Naive thymus-derived CD4-positive, alpha-beta T cell (primary cell): ENCODE measurements around the gene SHISA7. TPM values are rescaled to one million over a fixed set of nuclear protein-coding genes. Genes with fewer than 3 reads are reported as not detected.
"Not testable (repeated sequence)": the region's sequence is repeated elsewhere in the genome, so short reads cannot be mapped to it uniquely, and the experiment has no call there.

Experiments
- ATAC-seq: fragments of 150-1000 bp; cut with Tn5 transposase; 2 replicates; pipeline ENCODE4 v1.10.0; 2021; ENCODE audit warnings: mild to moderate bottlenecking, moderate library complexity
- CTCF ChIA-PET: fragments of 350-600 bp; sonication (Branson Sonifier 250); formaldehyde crosslinking; loops from one replicate; lab custom pipeline; 2021; ENCODE audit warnings: antibody characterized with exemption; lab: Charles Lee
- POLR2A ChIA-PET: fragments of 350-600 bp; sonication (Branson Sonifier 250); formaldehyde crosslinking; loops from one replicate; lab custom pipeline; 2021; ENCODE audit warnings: antibody characterized with exemption, inconsistent platforms; lab: Charles Lee
- DNase-seq, 9 donors: peaks; one replicate each; pipeline versions ENCODE4 v3.0.0 to v3.0.0-alpha.2; 2020 to 2022; ENCODE audit warnings: mixed read lengths in 1 of 9
- H3K27ac ChIP-seq: one replicate; pipeline ENCODE4 v1.7.0; 2013; ENCODE audit warnings: mild to moderate bottlenecking, low read depth, low read length, moderate library complexity
- H3K27me3 ChIP-seq, 2 donors: one replicate each; pipeline ENCODE4 v1.7.0; 2013; ENCODE audit warnings: low read length in 2 of 2, mild to moderate bottlenecking in 2 of 2, moderate library complexity in 2 of 2; ENCODE audit not compliant: control insufficient read depth in 2 of 2, insufficient read depth in 2 of 2
- H3K36me3 ChIP-seq, 3 experiments: 1 replicate in 2 of 3; 2 replicates in 1 of 3; pipeline ENCODE4 v1.7.0; 2013; ENCODE audit warnings: low read length in 3 of 3, mild to moderate bottlenecking in 3 of 3, moderate library complexity in 1 of 3; ENCODE audit not compliant: insufficient read depth in 3 of 3, control insufficient read depth in 2 of 3
- H3K4me1 ChIP-seq, 2 donors: one replicate each; pipeline ENCODE4 v1.7.0; 2013; ENCODE audit warnings: low read length in 2 of 2, mild to moderate bottlenecking in 2 of 2, moderate library complexity in 1 of 2; ENCODE audit not compliant: control insufficient read depth in 2 of 2, insufficient read depth in 2 of 2
- H3K4me3 ChIP-seq: 2 replicates; pipeline ENCODE4 v1.7.0; 2013; ENCODE audit warnings: mild to moderate bottlenecking, low read length
- H3K9me3 ChIP-seq, 3 experiments: 1 replicate in 2 of 3; 2 replicates in 1 of 3; pipeline ENCODE4 v1.7.0; 2013; ENCODE audit warnings: low read length in 3 of 3; ENCODE audit not compliant: control insufficient read depth in 2 of 3
- H3K27ac Mint-ChIP-seq, 9 donors: one replicate each; pipeline ENCODE4 v1.8.0; 2020 to 2022; ENCODE audit warnings: mixed read lengths in 9 of 9, mild to moderate bottlenecking in 8 of 9, moderate library complexity in 5 of 9, inconsistent platforms in 2 of 9
- H3K27me3 Mint-ChIP-seq, 5 donors: one replicate each; pipeline ENCODE4 v1.8.0; 2021 to 2022; ENCODE audit warnings: mixed read lengths in 5 of 5, mild to moderate bottlenecking in 1 of 5
- H3K36me3 Mint-ChIP-seq, 5 donors: one replicate each; pipeline ENCODE4 v1.8.0; 2020 to 2022; ENCODE audit warnings: mixed read lengths in 5 of 5, mild to moderate bottlenecking in 3 of 5, inconsistent platforms in 1 of 5
- H3K4me1 Mint-ChIP-seq, 7 donors: one replicate each; pipeline ENCODE4 v1.8.0; 2020 to 2022; ENCODE audit warnings: mixed read lengths in 7 of 7, mild to moderate bottlenecking in 3 of 7, inconsistent platforms in 1 of 7
- H3K4me3 Mint-ChIP-seq, 10 donors: one replicate each; pipeline ENCODE4 v1.8.0; 2020 to 2022; ENCODE audit warnings: mild to moderate bottlenecking in 10 of 10, mixed read lengths in 10 of 10, moderate library complexity in 6 of 10, inconsistent platforms in 2 of 10
- H3K9me3 Mint-ChIP-seq, 11 donors: one replicate each; pipeline ENCODE4 v1.8.0; 2020 to 2022; ENCODE audit warnings: mixed read lengths in 11 of 11, mild to moderate bottlenecking in 4 of 11, inconsistent platforms in 1 of 11, moderate library complexity in 1 of 11
- intact Hi-C, 2 donors: fragments of 100-400 bp; cut with micrococcal nuclease; formaldehyde crosslinking; loops; one replicate each; pipeline ENCODE4 v1.15.1; 2023
- polyA plus RNA-seq, 2 donors: library from polyadenylated mRNA; unstranded; fragments of 300-500 nt; fragmentation: Illumina TruSeq; gene quantifications; one replicate each; pipeline ENCODE4 v1.2.3, GENCODE V29; 2021
- total RNA-seq, 6 experiments: library from RNA in 5 of 6; stranded (reverse) in 5 of 6; gene quantifications; 1 replicate in 5 of 6; 2 replicates in 1 of 6; pipeline ENCODE4 v1.2.3 and lab custom pipeline; 2021 to 2026

Gene SHISA7
- total and polyA plus RNA-seq, 7 experiments from 2014 or later: not detected

GRCh38 chr19:55432241-55432959 lies 10.7 kb downstream of the SHISA7 start:
- peaks cover 0 to 9% (median 4%) of the 10 kb centered on the region in 11 donors for H3K9me3 Mint-ChIP-seq
- ChIA-PET CTCF (no interaction called here), POLR2A (no interaction called here)
- H3K27me3 ChIP-seq: peaks cover 0 to 7% of the 10 kb centered on the region in 2 donors
- peaks cover 0 to 4% (median 0%) of the 10 kb centered on the region in 5 donors for H3K36me3 Mint-ChIP-seq
- no peaks in the 10 kb centered on the region for H3K4me1 ChIP-seq
- peaks cover 27 to 46% (median 43%) of the 10 kb centered on the region in 5 donors for H3K27me3 Mint-ChIP-seq
- H3K4me1 Mint-ChIP-seq: peaks cover 0 to 6% (median 0%) of the 10 kb centered on the region in 7 donors
- H3K27ac Mint-ChIP-seq: no peak overlapping the region
- ATAC-seq: no peak
- no peak overlapping the region for H3K4me3 Mint-ChIP-seq
- intact Hi-C loops: no loop called here
- no peak for DNase-seq
- H3K4me3 ChIP-seq: no peak overlapping the region
- H3K27ac ChIP-seq: no peak overlapping the region
- no peaks in the 10 kb centered on the region for H3K9me3 ChIP-seq
- no peaks in the 10 kb centered on the region for H3K36me3 ChIP-seq

GRCh38 chr19:55431183-55431582 lies 11.9 kb downstream of the SHISA7 start:
- intact Hi-C loops: no loop called here
- Mint-ChIP-seq H3K27me3 (peaks cover 19 to 35% (median 32%) of the 10 kb centered on the region in 5 donors), H3K27ac (no peak overlapping the region), H3K9me3 (peaks cover 0 to 9% (median 4%) of the 10 kb centered on the region in 11 donors), H3K36me3 (peaks cover 0 to 4% (median 0%) of the 10 kb centered on the region in 5 donors), H3K4me1 (peaks cover 0 to 4% (median 0%) of the 10 kb centered on the region in 7 donors), H3K4me3 (no peak overlapping the region)
- DNase-seq: no peak
- no peak for ATAC-seq
- ChIA-PET CTCF (no interaction called here), POLR2A (no interaction called here)
- H3K36me3 ChIP-seq: no peaks in the 10 kb centered on the region
- H3K9me3 ChIP-seq: no peaks in the 10 kb centered on the region
- H3K4me1 ChIP-seq: no peaks in the 10 kb centered on the region
- no peak overlapping the region for H3K27ac ChIP-seq
- no peak overlapping the region for H3K4me3 ChIP-seq
- H3K27me3 ChIP-seq: peaks cover 0 to 7% of the 10 kb centered on the region in 2 donors

DNA sequence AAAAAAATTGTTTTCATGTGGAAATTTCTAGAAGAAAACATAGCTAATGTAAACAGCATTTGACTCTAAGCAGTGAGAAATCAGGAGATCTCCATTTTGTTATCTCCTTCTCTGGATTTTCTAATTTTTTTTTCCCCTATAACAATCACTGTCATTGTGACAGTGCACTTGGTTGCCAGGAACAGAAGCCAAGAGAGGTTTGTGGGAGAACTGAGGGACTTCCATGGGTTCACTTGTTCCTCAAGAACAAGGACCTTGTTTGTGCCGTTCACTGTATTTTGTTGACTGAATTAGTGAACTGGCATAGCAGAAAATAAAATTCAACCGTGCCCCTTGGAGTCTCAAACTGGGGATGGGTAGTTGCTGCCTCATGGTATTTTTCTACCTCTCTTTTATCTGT lies 17.1 kb downstream of the SHISA7 start:
- H3K36me3 ChIP-seq: no peaks in the 10 kb centered on the region
- H3K27ac ChIP-seq: no peak overlapping the region
- no peaks in the 10 kb centered on the region for H3K9me3 ChIP-seq
- H3K4me3 ChIP-seq: no peak overlapping the region
- no peak overlapping the region for H3K27ac Mint-ChIP-seq
- peaks cover 6 to 17% (median 14%) of the 10 kb centered on the region in 7 donors for H3K4me1 Mint-ChIP-seq
- H3K9me3 Mint-ChIP-seq: peaks cover 0 to 3% (median 1%) of the 10 kb centered on the region in 11 donors
- POLR2A ChIA-PET: interaction anchor here (0.6 to 2.0 kb wide), 2 partner anchors 23 to 50 kb away, joined by 3 to 4 read pairs; partner anchors contain the start of gene ZNF628
- ATAC-seq: no peak
- peaks cover 12 to 13% of the 10 kb centered on the region in 2 donors for H3K4me1 ChIP-seq
- CTCF ChIA-PET: no interaction called here
- no peak overlapping the region for H3K4me3 Mint-ChIP-seq
- peaks cover 0 to 4% (median 0%) of the 10 kb centered on the region in 5 donors for H3K36me3 Mint-ChIP-seq
- intact Hi-C loops: no loop called here
- no peaks in the 10 kb centered on the region for H3K27me3 ChIP-seq
- DNase-seq: no peak
- H3K27me3 Mint-ChIP-seq: peaks cover 12 to 25% (median 18%) of the 10 kb centered on the region in 5 donors

- CTCF ChIA-PET: interaction anchor here (0.6 kb wide), 1 partner anchor 363 kb away, joined by 3 read pairs; no protein-coding TSS in a partner anchor
- H3K4me3 Mint-ChIP-seq: no peak overlapping the region
- peaks cover 7 to 33% (median 24%) of the 10 kb centered on the region in 7 donors for H3K4me1 Mint-ChIP-seq
Measured at GRCh38 chr19:55424518-55424917, 18.6 kb downstream of the SHISA7 start.

DNA sequence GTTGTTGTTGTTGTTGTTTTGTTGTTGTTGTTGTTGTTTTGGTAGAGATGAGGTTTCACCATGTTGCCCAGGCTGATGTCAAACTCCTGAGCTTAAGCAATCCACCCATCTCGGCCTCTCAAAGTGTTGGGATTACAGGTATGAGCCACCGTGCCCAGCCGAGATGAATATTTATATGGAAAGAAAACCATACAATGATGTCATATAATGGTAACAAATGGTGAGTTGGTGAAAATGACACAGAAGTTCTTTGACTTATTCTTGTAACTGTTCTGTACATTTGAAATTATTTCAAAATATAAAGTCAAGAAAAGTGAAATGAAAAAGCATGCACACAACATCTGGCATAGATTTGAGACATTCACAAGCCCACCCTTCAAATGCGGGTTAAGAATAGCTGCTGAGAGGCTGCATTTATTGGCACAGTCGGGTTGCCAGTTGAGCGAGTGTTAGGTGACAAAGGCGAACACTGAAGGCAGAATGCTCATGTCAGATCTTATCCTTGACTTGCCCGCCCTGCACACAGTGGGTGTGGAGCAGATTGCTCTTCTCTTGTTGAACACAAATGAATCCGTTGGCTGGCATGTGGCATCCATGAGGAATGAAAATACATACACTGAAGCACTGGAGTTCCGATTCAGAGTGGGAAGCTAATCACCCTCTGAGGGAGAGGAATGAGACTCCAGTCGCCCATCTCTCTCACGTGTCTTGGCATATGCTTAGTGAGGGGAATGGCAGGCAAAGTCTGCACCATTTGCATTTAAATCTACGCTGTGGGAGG lies 19.7 kb downstream of the SHISA7 start:
- DNase-seq: no peak
- no peak overlapping the region for H3K27ac ChIP-seq
- Mint-ChIP-seq H3K4me3 (peak overlapping the region in 1 of 10 donors; percentile 25), H3K27ac (peak overlapping the region in 2 of 9 donors; percentile 39 to 62), H3K27me3 (peaks cover 0 to 27% (median 0%) of the 10 kb centered on the region in 5 donors), H3K9me3 (no peaks in the 10 kb centered on the region), H3K36me3 (peaks cover 0 to 3% (median 0%) of the 10 kb centered on the region in 5 donors), H3K4me1 (peaks cover 7 to 35% (median 24%) of the 10 kb centered on the region in 7 donors)
- peaks cover 16 to 23% of the 10 kb centered on the region in 2 donors for H3K4me1 ChIP-seq
- ChIA-PET POLR2A (no interaction called here), CTCF (interaction anchor here (0.6 kb wide), 1 partner anchor 202 kb away, joined by 4 read pairs; no protein-coding TSS in a partner anchor)
- H3K27me3 ChIP-seq: no peaks in the 10 kb centered on the region
- intact Hi-C loops: no loop called here
- no peaks in the 10 kb centered on the region for H3K9me3 ChIP-seq
- H3K4me3 ChIP-seq: no peak overlapping the region
- no peak for ATAC-seq
- no peaks in the 10 kb centered on the region for H3K36me3 ChIP-seq

More at GRCh38 chr19:55424518-55424917, 18.6 kb downstream of the SHISA7 start:
- H3K9me3 ChIP-seq: no peaks in the 10 kb centered on the region
- POLR2A ChIA-PET: interaction anchor here (0.6 to 1.0 kb wide), 2 partner anchors 15 to 52 kb away, joined by 3 to 4 read pairs; no protein-coding TSS in a partner anchor
- H3K27me3 ChIP-seq: no peaks in the 10 kb centered on the region
- H3K27me3 Mint-ChIP-seq: peaks cover 0 to 28% (median 4%) of the 10 kb centered on the region in 5 donors
- H3K9me3 Mint-ChIP-seq: no peaks in the 10 kb centered on the region
- peaks cover 16 to 23% of the 10 kb centered on the region in 2 donors for H3K4me1 ChIP-seq
- no peak for DNase-seq
- ATAC-seq: no peak
- no peaks in the 10 kb centered on the region for H3K36me3 ChIP-seq
- no peak overlapping the region for H3K27ac ChIP-seq
- no peak overlapping the region for H3K27ac Mint-ChIP-seq
- H3K4me3 ChIP-seq: no peak overlapping the region
- intact Hi-C loops: no loop called here
- peaks cover 0 to 4% (median 0%) of the 10 kb centered on the region in 5 donors for H3K36me3 Mint-ChIP-seq

GRCh38 chr19:55421281-55421680 lies 21.8 kb downstream of the SHISA7 start:
- H3K27me3 ChIP-seq, H3K9me3 ChIP-seq, H3K9me3 Mint-ChIP-seq, H3K4me3 ChIP-seq, intact Hi-C loops, H3K36me3 ChIP-seq, H3K36me3 Mint-ChIP-seq: not testable (repeated sequence)
- Mint-ChIP-seq H3K4me1 (peaks cover 7 to 40% (median 29%) of the 10 kb centered on the region in 7 donors), H3K4me3 (peak overlapping the region; percentile 51 to 83 (median 74)), H3K27me3 (peaks cover 0 to 30% (median 0%) of the 10 kb centered on the region in 5 donors), H3K27ac (peak overlapping the region in 8 of 9 donors; percentile 67 to 89 (median 78))
- Histone ChIP-seq H3K4me1 (peaks cover 16 to 29% of the 10 kb centered on the region in 2 donors), H3K27ac (peak overlapping the region; percentile 14)
- CTCF ChIA-PET: interaction anchor here (1.0 to 1.8 kb wide), 2 partner anchors 82 to 129 kb away, joined by 3 to 4 read pairs; no protein-coding TSS in a partner anchor
- DNase-seq (peak in 7 of 9 donors; percentile 36 to 55 (median 49)), ATAC-seq (peak; percentile 81)
- POLR2A ChIA-PET: interaction anchor here (0.6 to 2.1 kb wide), 4 partner anchors 14 to 1264 kb away, joined by 3 to 8 read pairs (median 3); partner anchors contain the start of genes UBE2S, ZNF628 and ZNF784
